ENCODE results near the gene FAM227A.

GRCh38 chr22:38685761-38686160 is 29.6 kb upstream of the FAM227A start:
- TF ChIP-seq POLR2A (IDR thresholded peaks at IDR 0.05; ENCODE audit: low read depth, low read length) (no peak), GATA2 (IDR thresholded peaks at IDR 0.05; ENCODE audit: insufficient read depth, insufficient read length, low read depth, low read length) (no peak), MAX (IDR thresholded peaks at IDR 0.05; ENCODE audit: insufficient read depth, insufficient read length) (no peak), POLR2AphosphoS5 (IDR thresholded peaks at IDR 0.05; ENCODE audit: insufficient read depth, low read depth, low read length) (no peak), EZH2 (IDR thresholded peaks at IDR 0.05; ENCODE audit: borderline replicate concordance, low read depth, low read length, severe bottlenecking) (no peak), CTCF (IDR thresholded peaks at IDR 0.05; ENCODE audit: extremely low read depth in 1 of 2, insufficient read depth in 1 of 2, low read depth in 1 of 2, low read length in 2 of 2) (no peak), MYC (IDR thresholded peaks at IDR 0.05; ENCODE audit: low read depth, low read length) (no peak), JUN (IDR thresholded peaks at IDR 0.05; ENCODE audit: borderline replicate concordance, insufficient read depth, insufficient read length, low read depth) (no peak), FOS (IDR thresholded peaks at IDR 0.05; ENCODE audit: borderline replicate concordance, insufficient read depth, low read length) (no peak)

Measured in endothelial cell of umbilical vein (primary cell).